ENCODE measurements around the gene FSHB. TPM values are rescaled to one million over a fixed set of nuclear protein-coding genes. Genes with fewer than 3 reads are reported as not detected.

FSHB gene
- total and polyA plus RNA-seq, 9 of the 15 experiments (the other 6 are each of a cell fraction or from before 2014, with no cell fraction given): not detected

GRCh38 chr11:30281476-30282288, 50.9 kb downstream of the FSHB start:
- Histone ChIP-seq H3K27ac (ENCODE audit: extremely low read depth, low read depth, low read length) (no peak overlapping the region), H3K4me2 (ENCODE audit: insufficient read depth, low read length) (no peak overlapping the region), H3K9ac (ENCODE audit: insufficient read depth in 1 of 2, low read depth in 2 of 2, low read length in 2 of 2) (no peak overlapping the region), H4K20me1 (replicated peaks; ENCODE audit: control insufficient read depth, insufficient read depth, low read length) (no peaks in the 10 kb centered on the region), H3K4me3 (no peak overlapping the region), H3K4me1 (replicated peaks in 1 of 2; ENCODE audit: control insufficient read depth in 2 of 2, insufficient read depth in 2 of 2, low read length in 2 of 2) (no peaks in the 10 kb centered on the region), H3K27me3 (ENCODE audit: control insufficient read depth in 2 of 2, insufficient read depth in 2 of 2, low read length in 2 of 2) (no peaks in the 10 kb centered on the region), H2AFZ (ENCODE audit: low read depth, low read length) (no peak overlapping the region), H3K79me2 (ENCODE audit: control insufficient read depth, insufficient read depth, low read length) (no peaks in the 10 kb centered on the region), H3K9me3 (replicated peaks; ENCODE audit: control insufficient read depth, insufficient read depth, low read depth, low read length) (no peaks in the 10 kb centered on the region; the same call in 1 of the 2 replicates), H3K9me1 (ENCODE audit: control insufficient read depth, insufficient read depth, low read length) (no peaks in the 10 kb centered on the region), H3K36me3 (ENCODE audit: control insufficient read depth, insufficient read depth, low read length) (no peaks in the 10 kb centered on the region)
- ChIA-PET CTCF (ENCODE audit: low intra/inter-chr PET ratio) (no interaction called here), POLR2A (no interaction called here)
- DNase-seq (ENCODE audit: extremely low read depth in 1 of 4, low spot score in 3 of 4): no peak
- in situ Hi-C loops (cut with MboI): no loop called here
- no TSS peak for BruUV-seq (replicated peaks)
- ATAC-seq: no peak
- intact Hi-C loops (cut with micrococcal nuclease): no loop called here
- no peak for FAIRE-seq
- WGBS (ENCODE audit: insufficient coverage, low coverage, missing lambda C conversion rate): 0% methylated on average over 7 of the region's 7 CpGs
- TF ChIP-seq PRMT5 (CRISPR knock-in tag; IDR thresholded peaks at IDR 0.05): no peak

DNA sequence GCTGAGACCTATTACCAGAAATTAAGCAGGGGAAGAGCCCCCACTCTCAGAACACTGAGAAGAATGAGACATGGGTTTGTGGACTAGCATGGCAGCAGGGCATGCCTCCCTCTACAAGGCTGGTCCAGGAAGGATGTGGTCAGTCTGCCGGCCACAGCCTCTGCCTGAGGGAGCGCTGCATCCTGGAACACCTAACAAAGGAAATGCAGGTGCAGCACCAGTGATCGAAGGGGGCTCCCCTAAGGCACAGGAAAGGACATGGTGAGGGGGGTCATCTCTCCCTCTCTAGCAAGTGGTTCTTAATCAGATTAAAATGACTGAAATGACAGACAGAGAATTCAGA, 51.4 kb downstream of the FSHB start:
- DNase-seq (ENCODE audit: extremely low read depth in 1 of 4, low spot score in 3 of 4): no peak

More for the DNA sequence above, 51.4 kb downstream of the FSHB start:
- in situ Hi-C loops (cut with MboI): no loop called here
- Histone ChIP-seq H3K9ac (ENCODE audit: insufficient read depth in 1 of 2, low read depth in 2 of 2, low read length in 2 of 2) (no peak overlapping the region), H3K27ac (ENCODE audit: extremely low read depth, low read depth, low read length) (no peak overlapping the region), H3K4me1 (replicated peaks in 1 of 2; ENCODE audit: control insufficient read depth in 2 of 2, insufficient read depth in 2 of 2, low read length in 2 of 2) (no peaks in the 10 kb centered on the region), H3K4me3 (no peak overlapping the region), H3K27me3 (ENCODE audit: control insufficient read depth in 2 of 2, insufficient read depth in 2 of 2, low read length in 2 of 2) (no peaks in the 10 kb centered on the region), H4K20me1 (replicated peaks; ENCODE audit: control insufficient read depth, insufficient read depth, low read length) (no peaks in the 10 kb centered on the region), H2AFZ (ENCODE audit: low read depth, low read length) (no peak overlapping the region), H3K36me3 (ENCODE audit: control insufficient read depth, insufficient read depth, low read length) (no peaks in the 10 kb centered on the region), H3K9me1 (ENCODE audit: control insufficient read depth, insufficient read depth, low read length) (no peaks in the 10 kb centered on the region), H3K4me2 (ENCODE audit: insufficient read depth, low read length) (no peak overlapping the region), H3K79me2 (ENCODE audit: control insufficient read depth, insufficient read depth, low read length) (no peaks in the 10 kb centered on the region), H3K9me3 (replicated peaks; ENCODE audit: control insufficient read depth, insufficient read depth, low read depth, low read length) (no peaks in the 10 kb centered on the region; the same call in 1 of the 2 replicates)
- WGBS (ENCODE audit: insufficient coverage, low coverage, missing lambda C conversion rate): 3% methylated on average over 3 of the region's 3 CpGs
- CTCF ChIA-PET (ENCODE audit: low intra/inter-chr PET ratio): no interaction called here
- ATAC-seq (no peak), FAIRE-seq (no peak)
- intact Hi-C loops (cut with micrococcal nuclease): no loop called here
- no TSS peak for BruUV-seq (replicated peaks)
- TF ChIP-seq XRCC4 (IDR thresholded peaks at IDR 0.05; ENCODE audit: extremely low read depth, insufficient read depth, insufficient read length) (no peak), ZNF583 (CRISPR knock-in tag; IDR thresholded peaks at IDR 0.05) (no peak), C11orf30 (IDR thresholded peaks at IDR 0.05; ENCODE audit: low read depth) (no peak), CBX3 (IDR thresholded peaks at IDR 0.05; ENCODE audit: borderline replicate concordance in 1 of 2, low read length in 2 of 2) (no peak), ZNF165 (CRISPR knock-in tag; IDR thresholded peaks at IDR 0.05; ENCODE audit: borderline replicate concordance) (no peak)
- TF ChIP-seq, protein P1, sequence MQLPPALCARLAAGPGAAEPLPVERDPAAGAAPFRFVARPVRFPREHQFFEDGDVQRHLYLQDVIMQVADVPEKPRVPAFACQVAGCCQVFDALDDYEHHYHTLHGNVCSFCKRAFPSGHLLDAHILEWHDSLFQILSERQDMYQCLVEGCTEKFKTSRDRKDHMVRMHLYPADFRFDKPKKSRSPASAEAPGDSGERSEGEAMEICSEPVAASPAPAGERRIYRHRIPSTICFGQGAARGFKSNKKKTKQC (CRISPR knock-in tag; IDR thresholded peaks at IDR 0.05): no peak
- POLR2A ChIA-PET: no interaction called here
